OCI-LY3 (cell line): ENCODE measurements around the gene DNAJC17.

Experiments used
- H2AFZ ChIP-seq: fragments of 200-600, 300-600 bp; shearing (Covaris generic); 2 replicates; pipeline ENCODE4 v1.6.0; 2014; ENCODE audit warnings: antibody characterized with exemption, low read depth, low read length
- H3K27ac ChIP-seq: fragments of 200-600, 300-600 bp; sonication (generic); 2 replicates; pipeline ENCODE4 v1.5.1; 2014; ENCODE audit warnings: mild to moderate bottlenecking, low read length, moderate library complexity, mixed read lengths
- H3K27me3 ChIP-seq: fragments of 200-600, 300-600 bp; sonication (generic); 2 replicates; pipeline ENCODE4 v1.6.1; 2014; ENCODE audit warnings: low read depth, low read length, mixed read lengths
- H3K36me3 ChIP-seq: fragments of 200-600, 300-600 bp; sonication (generic); replicated peaks from 2 replicates; pipeline ENCODE3; 2014; ENCODE audit warnings: low read depth, low read length, mixed read lengths
- H3K4me1 ChIP-seq: fragments of 300-600, 200-600 bp; sonication (generic); 2 replicates; pipeline ENCODE4 v1.6.1; 2014; ENCODE audit warnings: low read length, mixed read lengths
- H3K4me2 ChIP-seq: fragments of 200-600, 300-600 bp; sonication (generic); 2 replicates; pipeline ENCODE4 v1.6.1; 2014; ENCODE audit warnings: low read length, mixed read lengths
- H3K4me3 ChIP-seq: fragments of 300-600, 200-600 bp; sonication (generic); 2 replicates; pipeline ENCODE4 v1.5.1; 2014; ENCODE audit warnings: antibody characterized with exemption, mild to moderate bottlenecking, low read length, moderate library complexity
- H3K79me2 ChIP-seq: fragments of 300-600, 200-600 bp; shearing (Covaris generic); 2 replicates; pipeline ENCODE4 v1.6.1; 2014; ENCODE audit warnings: mild to moderate bottlenecking, low read length, mixed read lengths
- H3K9ac ChIP-seq: fragments of 300-600, 200-600 bp; shearing (Covaris generic); 2 replicates; pipeline ENCODE4 v1.6.0; 2014; ENCODE audit warnings: mild to moderate bottlenecking, low read length, moderate library complexity
- H3K9me3 ChIP-seq: fragments of 200-600, 300-600 bp; shearing (Covaris generic); 2 replicates; pipeline ENCODE4 v1.6.1; 2014; ENCODE audit warnings: low read length, mixed read lengths; ENCODE audit not compliant: insufficient read depth
- H4K20me1 ChIP-seq: fragments of 200-600, 300-600 bp; sonication (generic); 2 replicates; pipeline ENCODE4 v1.6.1; 2016; ENCODE audit warnings: low read length, mixed read lengths; ENCODE audit not compliant: insufficient read depth
- CTCF ChIP-seq: fragments of 200-600, 300-600 bp; sonication (generic); IDR thresholded peaks from 2 replicates; pipeline ENCODE4 v1.5.1; 2014; ENCODE audit warnings: antibody characterized with exemption, low read length, low read depth
- EZH2phosphoT487 ChIP-seq: fragments of 200-600 bp; shearing (Covaris generic); IDR thresholded peaks from 2 replicates; pipeline ENCODE4 v1.6.1; 2018; ENCODE audit warnings: antibody characterized with exemption, mixed run types, low read depth

The DNAJC17 gene

GRCh38 chr15:40803688-40804087 lies 3.6 kb downstream of the DNAJC17 start:
- no peak overlapping the region for H2AFZ ChIP-seq
- H3K4me1 ChIP-seq = peaks cover 11% of the 10 kb centered on the region
- no peak overlapping the region for H3K9ac ChIP-seq
- peaks cover 10% of the 10 kb centered on the region for H3K79me2 ChIP-seq
- no peak overlapping the region for H3K4me2 ChIP-seq
- TF ChIP-seq EZH2phosphoT487 = no peak
- H3K4me3 ChIP-seq = no peak overlapping the region
- H4K20me1 ChIP-seq = no peaks in the 10 kb centered on the region
- H3K9me3 ChIP-seq = no peaks in the 10 kb centered on the region
- no peaks in the 10 kb centered on the region for H3K36me3 ChIP-seq
- no peaks in the 10 kb centered on the region for H3K27me3 ChIP-seq
- H3K27ac ChIP-seq = no peak overlapping the region

GRCh38 chr15:40803076-40803475 lies 4.2 kb downstream of the DNAJC17 start:
- no peak overlapping the region for H3K4me3 ChIP-seq
- no peak overlapping the region for H2AFZ ChIP-seq
- no peak overlapping the region for H3K27ac ChIP-seq
- H3K9me3 ChIP-seq = no peaks in the 10 kb centered on the region
- peaks cover 5% of the 10 kb centered on the region for H3K4me1 ChIP-seq
- no peaks in the 10 kb centered on the region for H3K36me3 ChIP-seq
- H3K9ac ChIP-seq = no peak overlapping the region
- no peaks in the 10 kb centered on the region for H3K27me3 ChIP-seq
- H3K79me2 ChIP-seq = peaks cover 10% of the 10 kb centered on the region
- no peak overlapping the region for H3K4me2 ChIP-seq
- no peak for TF ChIP-seq CTCF
- TF ChIP-seq EZH2phosphoT487 = no peak
- no peaks in the 10 kb centered on the region for H4K20me1 ChIP-seq

GRCh38 chr15:40799523-40799922 lies 7.8 kb downstream of the DNAJC17 start:
- H2AFZ ChIP-seq = no peak overlapping the region
- H3K4me3 ChIP-seq = no peak overlapping the region
- no peak overlapping the region for H3K4me2 ChIP-seq
- no peaks in the 10 kb centered on the region for H3K9me3 ChIP-seq
- H3K79me2 ChIP-seq = no peaks in the 10 kb centered on the region
- H3K27me3 ChIP-seq = no peaks in the 10 kb centered on the region
- no peak overlapping the region for H3K27ac ChIP-seq
- TF ChIP-seq CTCF (no peak), EZH2phosphoT487 (no peak)
- H3K9ac ChIP-seq = no peak overlapping the region
- H3K36me3 ChIP-seq = no peaks in the 10 kb centered on the region
- H3K4me1 ChIP-seq = no peaks in the 10 kb centered on the region
- no peaks in the 10 kb centered on the region for H4K20me1 ChIP-seq

- Histone ChIP-seq H3K4me3 (no peak overlapping the region), H3K79me2 (no peaks in the 10 kb centered on the region), H3K27ac (no peak overlapping the region), H3K9ac (no peak overlapping the region), H2AFZ (no peak overlapping the region), H4K20me1 (no peaks in the 10 kb centered on the region), H3K4me2 (no peak overlapping the region), H3K9me3 (no peaks in the 10 kb centered on the region), H3K4me1 (no peaks in the 10 kb centered on the region), H3K36me3 (no peaks in the 10 kb centered on the region), H3K27me3 (no peaks in the 10 kb centered on the region)
- TF ChIP-seq CTCF (no peak), EZH2phosphoT487 (no peak)
These were observed 10.8 kb downstream of the DNAJC17 start for GRCh38 chr15:40796512-40796911.

GRCh38 chr15:40796041-40796440 lies 11.2 kb downstream of the DNAJC17 start:
- Histone ChIP-seq H3K4me2 (no peak overlapping the region), H3K27ac (no peak overlapping the region)

More at GRCh38 chr15:40796041-40796440, 11.2 kb downstream of the DNAJC17 start:
- Histone ChIP-seq H3K4me1 (no peaks in the 10 kb centered on the region), H3K4me3 (no peak overlapping the region), H3K79me2 (no peaks in the 10 kb centered on the region), H3K27me3 (no peaks in the 10 kb centered on the region), H3K9me3 (no peaks in the 10 kb centered on the region), H3K36me3 (no peaks in the 10 kb centered on the region), H4K20me1 (no peaks in the 10 kb centered on the region), H2AFZ (no peak overlapping the region), H3K9ac (no peak overlapping the region)
- TF ChIP-seq CTCF = no peak
- no peak for TF ChIP-seq EZH2phosphoT487
